ENCODE data around the gene CDC26. TPM values are rescaled to one million over a fixed set of nuclear protein-coding genes. Genes with fewer than 3 reads are reported as not detected.
"Not testable (repeated sequence)": the region's sequence is repeated elsewhere in the genome, so short reads cannot be mapped to it uniquely, and the experiment has no call there.

CDC26 gene
- total RNA-seq, 1 donor from 2014 or later, result 13.4 TPM

- TF ChIP-seq, protein P1, sequence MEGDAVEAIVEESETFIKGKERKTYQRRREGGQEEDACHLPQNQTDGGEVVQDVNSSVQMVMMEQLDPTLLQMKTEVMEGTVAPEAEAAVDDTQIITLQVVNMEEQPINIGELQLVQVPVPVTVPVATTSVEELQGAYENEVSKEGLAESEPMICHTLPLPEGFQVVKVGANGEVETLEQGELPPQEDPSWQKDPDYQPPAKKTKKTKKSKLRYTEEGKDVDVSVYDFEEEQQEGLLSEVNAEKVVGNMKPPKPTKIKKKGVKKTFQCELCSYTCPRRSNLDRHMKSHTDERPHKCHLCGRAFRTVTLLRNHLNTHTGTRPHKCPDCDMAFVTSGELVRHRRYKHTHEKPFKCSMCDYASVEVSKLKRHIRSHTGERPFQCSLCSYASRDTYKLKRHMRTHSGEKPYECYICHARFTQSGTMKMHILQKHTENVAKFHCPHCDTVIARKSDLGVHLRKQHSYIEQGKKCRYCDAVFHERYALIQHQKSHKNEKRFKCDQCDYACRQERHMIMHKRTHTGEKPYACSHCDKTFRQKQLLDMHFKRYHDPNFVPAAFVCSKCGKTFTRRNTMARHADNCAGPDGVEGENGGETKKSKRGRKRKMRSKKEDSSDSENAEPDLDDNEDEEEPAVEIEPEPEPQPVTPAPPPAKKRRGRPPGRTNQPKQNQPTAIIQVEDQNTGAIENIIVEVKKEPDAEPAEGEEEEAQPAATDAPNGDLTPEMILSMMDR (IDR thresholded peaks at IDR 0.05; ENCODE audit: partially characterized antibody, unreplicated experiment), result no peak
- H3K4me1 Mint-ChIP-seq (ENCODE audit: low read depth, unreplicated experiment), result no peaks in the 10 kb centered on the region
- H3K27ac Mint-ChIP-seq (ENCODE audit: unreplicated experiment), result no peak overlapping the region
- H3K36me3 Mint-ChIP-seq (ENCODE audit: unreplicated experiment), result peaks cover 4% of the 10 kb centered on the region
- no peaks in the 10 kb centered on the region for H3K9me3 Mint-ChIP-seq (ENCODE audit: unreplicated experiment)
- no peak overlapping the region for H3K4me3 Mint-ChIP-seq (ENCODE audit: unreplicated experiment)
- no peaks in the 10 kb centered on the region for H3K27me3 Mint-ChIP-seq (ENCODE audit: unreplicated experiment)
- DNase-seq, result no peak
These were observed 19.9 kb downstream of the CDC26 start for GRCh38 chr9:113255438-113255837.

DNA sequence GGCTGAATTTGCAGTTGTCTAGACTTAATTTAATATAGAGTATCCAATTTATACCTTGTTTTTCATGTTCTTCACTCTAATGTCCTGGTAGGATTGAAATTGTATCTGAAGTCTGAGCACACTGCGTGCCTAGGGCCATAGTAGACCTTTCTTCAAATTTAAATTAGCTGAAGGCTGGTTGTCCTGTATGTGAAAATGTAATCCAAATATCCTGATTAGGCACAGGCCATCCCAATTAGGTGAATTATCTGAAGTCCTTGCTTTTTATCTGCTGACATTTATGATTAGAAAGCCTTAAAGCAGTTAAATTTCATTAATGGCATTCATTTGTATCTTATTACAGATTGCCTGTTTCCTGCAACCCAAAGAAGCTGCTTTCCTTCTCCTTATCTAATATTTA lies 20.4 kb downstream of the CDC26 start:
- no peaks in the 10 kb centered on the region for H3K4me1 Mint-ChIP-seq (ENCODE audit: low read depth, unreplicated experiment)
- peaks cover 5% of the 10 kb centered on the region for H3K36me3 Mint-ChIP-seq (ENCODE audit: unreplicated experiment)
- no peak overlapping the region for H3K27ac Mint-ChIP-seq (ENCODE audit: unreplicated experiment)
- H3K27me3 Mint-ChIP-seq (ENCODE audit: unreplicated experiment), result no peaks in the 10 kb centered on the region
- H3K9me3 Mint-ChIP-seq (ENCODE audit: unreplicated experiment), result no peaks in the 10 kb centered on the region
- DNase-seq, result no peak
- TF ChIP-seq, protein P1 (IDR thresholded peaks at IDR 0.05; ENCODE audit: partially characterized antibody, unreplicated experiment), result no peak
- H3K4me3 Mint-ChIP-seq (ENCODE audit: unreplicated experiment), result no peak overlapping the region

DNA sequence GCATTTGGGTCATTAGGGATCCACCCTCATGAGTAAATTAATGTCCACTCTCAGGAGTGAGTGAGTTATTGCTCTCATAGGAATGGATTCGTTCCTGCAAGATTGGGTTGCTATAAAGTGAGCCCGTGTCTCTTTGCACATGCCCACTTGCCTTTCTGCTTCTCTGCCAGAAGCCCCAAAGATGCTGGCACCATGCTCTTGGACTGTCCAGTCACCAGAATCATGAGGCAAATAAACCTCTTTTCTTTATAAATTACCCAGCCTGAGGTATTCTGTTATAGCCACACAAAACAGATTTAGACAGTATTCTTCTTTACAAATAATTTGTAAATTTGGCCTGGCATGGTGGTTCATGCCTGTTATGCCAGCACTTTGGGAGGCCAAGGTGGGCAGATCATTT lies 24.6 kb downstream of the CDC26 start:
- H3K27ac Mint-ChIP-seq (ENCODE audit: unreplicated experiment), result no peak overlapping the region
- H3K27me3 Mint-ChIP-seq (ENCODE audit: unreplicated experiment), result no peaks in the 10 kb centered on the region
- TF ChIP-seq, protein P1 (IDR thresholded peaks at IDR 0.05; ENCODE audit: partially characterized antibody, unreplicated experiment), result no peak
- no peaks in the 10 kb centered on the region for H3K4me1 Mint-ChIP-seq (ENCODE audit: low read depth, unreplicated experiment)
- peaks cover 5% of the 10 kb centered on the region for H3K36me3 Mint-ChIP-seq (ENCODE audit: unreplicated experiment)
- H3K9me3 Mint-ChIP-seq (ENCODE audit: unreplicated experiment), result no peaks in the 10 kb centered on the region
- no peak for DNase-seq
- no peak overlapping the region for H3K4me3 Mint-ChIP-seq (ENCODE audit: unreplicated experiment)

DNA sequence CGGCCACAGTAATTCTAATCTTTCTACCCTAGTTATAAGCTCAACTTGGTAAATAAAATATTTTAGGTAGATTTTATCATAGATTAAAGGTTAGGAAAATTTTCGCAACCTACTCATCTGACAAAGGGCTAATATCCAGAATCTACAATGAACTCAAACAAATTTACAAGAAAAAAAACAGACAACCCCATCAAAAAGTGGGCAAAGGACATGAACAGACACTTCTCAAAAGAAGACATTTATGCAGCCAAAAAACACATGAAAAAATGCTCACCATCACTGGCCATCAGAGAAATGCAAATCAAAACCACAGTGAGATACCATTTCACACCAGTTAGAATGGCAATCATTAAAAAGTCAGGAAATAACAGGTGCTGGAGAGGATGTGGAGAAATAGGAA lies 25.7 kb downstream of the CDC26 start:
- DNase-seq; H3K4me3 Mint-ChIP-seq (ENCODE audit: unreplicated experiment); H3K9me3 Mint-ChIP-seq (ENCODE audit: unreplicated experiment); H3K4me1 Mint-ChIP-seq (ENCODE audit: low read depth, unreplicated experiment); H3K27ac Mint-ChIP-seq (ENCODE audit: unreplicated experiment); H3K27me3 Mint-ChIP-seq (ENCODE audit: unreplicated experiment); H3K36me3 Mint-ChIP-seq (ENCODE audit: unreplicated experiment): not testable (repeated sequence)

- no peak for DNase-seq
- Mint-ChIP-seq H3K4me3 (ENCODE audit: unreplicated experiment) (no peak overlapping the region), H3K27ac (ENCODE audit: unreplicated experiment) (no peak overlapping the region), H3K36me3 (ENCODE audit: unreplicated experiment) (peaks cover 5% of the 10 kb centered on the region), H3K4me1 (ENCODE audit: low read depth, unreplicated experiment) (no peaks in the 10 kb centered on the region), H3K27me3 (ENCODE audit: unreplicated experiment) (no peaks in the 10 kb centered on the region), H3K9me3 (ENCODE audit: unreplicated experiment) (no peaks in the 10 kb centered on the region)
- TF ChIP-seq, protein P1 (IDR thresholded peaks at IDR 0.05; ENCODE audit: partially characterized antibody, unreplicated experiment), result no peak
These were observed 27.7 kb downstream of the CDC26 start for GRCh38 chr9:113247640-113248039.

- Mint-ChIP-seq H3K4me3 (ENCODE audit: unreplicated experiment) (no peak overlapping the region), H3K9me3 (ENCODE audit: unreplicated experiment) (no peaks in the 10 kb centered on the region), H3K36me3 (ENCODE audit: unreplicated experiment) (peaks cover 5% of the 10 kb centered on the region), H3K4me1 (ENCODE audit: low read depth, unreplicated experiment) (no peaks in the 10 kb centered on the region), H3K27ac (ENCODE audit: unreplicated experiment) (no peak overlapping the region), H3K27me3 (ENCODE audit: unreplicated experiment) (no peaks in the 10 kb centered on the region)
- TF ChIP-seq, protein P1 (IDR thresholded peaks at IDR 0.05; ENCODE audit: partially characterized antibody, unreplicated experiment), result no peak
- DNase-seq, result no peak
These were observed 28.4 kb downstream of the CDC26 start for GRCh38 chr9:113246928-113247327.

Measured in glutamatergic neuron (in vitro differentiated cells).